Lower leg skin (tissue), 3 donors: ENCODE data around the gene SNX24.

Source experiments
- CTCF ChIP-seq, 3 donors: fragments of 450-650 bp; IDR thresholded peaks; one replicate each; pipeline ENCODE4 v1.5.1; 2016; ENCODE audit warnings: antibody characterized with exemption in 3 of 3, mild to moderate bottlenecking in 3 of 3, moderate library complexity in 2 of 3
- POLR2A ChIP-seq, 2 donors: fragments of 450-650 bp; IDR thresholded peaks; one replicate each; pipeline ENCODE4 v1.6.1; 2016 to 2017; ENCODE audit warnings: antibody characterized with exemption in 2 of 2, mild to moderate bottlenecking in 1 of 2, moderate library complexity in 1 of 2

GRCh38 chr5:122901346-122901745 is 55.9 kb downstream of the SNX24 start:
- TF ChIP-seq CTCF (IDR thresholded peaks at IDR 0.05) (no peak), POLR2A (IDR thresholded peaks at IDR 0.05) (no peak)
